Stomach (tissue), 4 donors: Measurements from ENCODE around the gene RASSF10.

Experiments
- EP300 ChIP-seq: sonication (generic); formaldehyde crosslinking; IDR thresholded peaks from one replicate; pipeline ENCODE4 v1.6.1; 2017; ENCODE audit warnings: antibody characterized with exemption
- POLR2A ChIP-seq, 4 donors: fragments of 450-650 bp; IDR thresholded peaks; one replicate each; pipeline ENCODE4 v1.6.1; 2016; ENCODE audit warnings: antibody characterized with exemption in 4 of 4, control low read depth in 2 of 4, mild to moderate bottlenecking in 1 of 4, moderate library complexity in 1 of 4
- POLR2AphosphoS5 ChIP-seq, 3 donors: sonication (generic); formaldehyde crosslinking; IDR thresholded peaks; one replicate each; pipeline ENCODE4 v1.6.1; 2016; ENCODE audit warnings: antibody characterized with exemption in 3 of 3
- TF ChIP-seq, protein P1 (sequence below), 7 experiments: fragments of 450-650 bp in 4 of 7; fragments of 200-600 bp in 3 of 7; sonication (generic) in 3 of 7; IDR thresholded peaks; one replicate each; pipeline ENCODE4 v1.5.1; 2016 to 2019; ENCODE audit warnings: antibody characterized with exemption in 7 of 7, control low read depth in 2 of 7, mild to moderate bottlenecking in 1 of 7

DNA sequence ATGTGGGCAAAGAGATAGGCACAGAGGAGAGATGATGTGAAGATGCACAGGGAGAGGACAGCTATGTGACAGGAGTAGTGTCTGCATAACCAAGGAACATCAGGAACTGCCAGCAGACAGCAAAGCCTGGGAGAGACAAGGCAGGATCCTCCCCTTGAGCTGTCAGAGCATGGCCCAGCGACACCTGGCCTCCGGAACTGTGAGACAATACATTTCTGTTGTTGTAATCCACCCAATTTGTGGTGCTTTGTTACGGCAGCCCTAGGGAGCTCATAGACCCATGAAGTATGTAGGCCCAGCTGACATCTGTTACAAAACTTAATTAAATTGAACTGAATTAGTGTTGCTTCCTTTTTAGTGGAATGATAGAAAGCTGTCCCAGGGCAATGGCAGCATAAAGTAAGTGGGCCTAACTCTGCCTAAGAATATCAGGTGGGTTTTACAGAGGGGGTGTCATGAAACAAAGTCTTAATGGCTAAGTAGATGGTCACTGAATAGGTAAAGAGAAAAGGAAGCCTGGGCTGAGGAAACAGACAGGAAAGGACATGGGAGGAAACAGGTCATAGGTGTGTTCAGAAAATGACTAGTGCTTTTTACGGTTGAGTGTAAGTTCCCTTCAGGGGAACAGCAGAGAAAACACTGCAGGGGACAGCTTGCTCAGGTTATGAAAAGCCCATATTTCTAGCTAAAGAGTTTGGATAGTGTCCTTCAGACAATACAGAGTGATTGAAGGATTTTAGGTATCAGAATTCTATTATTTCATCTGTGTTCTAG is 24.8 kb downstream of the RASSF10 start:
- TF ChIP-seq, protein P1, sequence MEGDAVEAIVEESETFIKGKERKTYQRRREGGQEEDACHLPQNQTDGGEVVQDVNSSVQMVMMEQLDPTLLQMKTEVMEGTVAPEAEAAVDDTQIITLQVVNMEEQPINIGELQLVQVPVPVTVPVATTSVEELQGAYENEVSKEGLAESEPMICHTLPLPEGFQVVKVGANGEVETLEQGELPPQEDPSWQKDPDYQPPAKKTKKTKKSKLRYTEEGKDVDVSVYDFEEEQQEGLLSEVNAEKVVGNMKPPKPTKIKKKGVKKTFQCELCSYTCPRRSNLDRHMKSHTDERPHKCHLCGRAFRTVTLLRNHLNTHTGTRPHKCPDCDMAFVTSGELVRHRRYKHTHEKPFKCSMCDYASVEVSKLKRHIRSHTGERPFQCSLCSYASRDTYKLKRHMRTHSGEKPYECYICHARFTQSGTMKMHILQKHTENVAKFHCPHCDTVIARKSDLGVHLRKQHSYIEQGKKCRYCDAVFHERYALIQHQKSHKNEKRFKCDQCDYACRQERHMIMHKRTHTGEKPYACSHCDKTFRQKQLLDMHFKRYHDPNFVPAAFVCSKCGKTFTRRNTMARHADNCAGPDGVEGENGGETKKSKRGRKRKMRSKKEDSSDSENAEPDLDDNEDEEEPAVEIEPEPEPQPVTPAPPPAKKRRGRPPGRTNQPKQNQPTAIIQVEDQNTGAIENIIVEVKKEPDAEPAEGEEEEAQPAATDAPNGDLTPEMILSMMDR (IDR thresholded peaks at IDR 0.05) = no peak
- TF ChIP-seq POLR2AphosphoS5 (IDR thresholded peaks at IDR 0.05) (no peak), POLR2A (IDR thresholded peaks at IDR 0.05) (no peak), EP300 (no peak)
